HL-60 (cell line): ENCODE results near the gene SPC25.

Experiments used
- DNase-seq, 2 experiments: peaks; one replicate each; pipeline ENCODE4 v3.0.0-alpha.2; 2010 to 2020; ENCODE audit warnings: low read depth in 1 of 2, low spot score in 1 of 2
- H3K27ac ChIP-seq: fragments of 250-450 bp; sonication (Bioruptor Pico); replicated peaks from 2 replicates; pipeline ENCODE4 v1.5.1; 2020; ENCODE audit warnings: mild to moderate bottlenecking, moderate library complexity
- H3K27me3 ChIP-seq: fragments of 250-450 bp; sonication (Bioruptor Pico); 2 replicates; pipeline ENCODE4 v1.5.1; 2021; ENCODE audit warnings: mild to moderate bottlenecking, moderate library complexity; ENCODE audit not compliant: insufficient read depth, poor library complexity, severe bottlenecking
- H3K4me3 ChIP-seq: replicated peaks from 2 replicates; pipeline ENCODE4 v1.5.1; 2011; ENCODE audit warnings: mild to moderate bottlenecking, control low read depth, low read length; ENCODE audit not compliant: insufficient read depth
- CTCF ChIP-seq: IDR thresholded peaks from one replicate; pipeline ENCODE4 v1.5.1; 2011; ENCODE audit warnings: low read length, control low read depth, inconsistent platforms; ENCODE audit not compliant: insufficient read depth
- GABPA ChIP-seq: IDR thresholded peaks from 2 replicates; pipeline ENCODE4 v1.6.1; 2012; ENCODE audit warnings: low read depth
- POLR2AphosphoS5 ChIP-seq: IDR thresholded peaks from 2 replicates; pipeline ENCODE4 v1.6.1; 2012; ENCODE audit warnings: low read depth
- REST ChIP-seq: IDR thresholded peaks from 2 replicates; pipeline ENCODE4 v1.6.1; 2012; ENCODE audit warnings: low read depth; ENCODE audit not compliant: insufficient replicate concordance
- SPI1 ChIP-seq: IDR thresholded peaks from 2 replicates; pipeline ENCODE4 v1.6.1; 2012; ENCODE audit warnings: low read depth, mild to moderate bottlenecking, borderline replicate concordance

Gene SPC25

GRCh38 chr2:168896783-168897182 lies 6.6 kb upstream of the SPC25 start:
- Histone ChIP-seq H3K27me3 (no peaks in the 10 kb centered on the region), H3K27ac (no peak overlapping the region), H3K4me3 (no peak overlapping the region)
- TF ChIP-seq CTCF (no peak), POLR2AphosphoS5 (no peak), SPI1 (no peak; the same call in 1 of the 2 replicates), GABPA (no peak), REST (no peak)
- DNase-seq = peak; percentile 3 to 40

- TF ChIP-seq POLR2AphosphoS5 (no peak), CTCF (no peak), REST (no peak), SPI1 (no peak), GABPA (no peak)
- H3K27ac ChIP-seq = no peak overlapping the region
- H3K27me3 ChIP-seq = no peaks in the 10 kb centered on the region
- no peak overlapping the region for H3K4me3 ChIP-seq
- no peak for DNase-seq
Measured at GRCh38 chr2:168895771-168896170, 5.5 kb upstream of the SPC25 start.

GRCh38 chr2:168894720-168895119 lies 4.5 kb upstream of the SPC25 start:
- no peak for DNase-seq
- H3K27ac ChIP-seq = no peak overlapping the region
- H3K4me3 ChIP-seq = no peak overlapping the region
- H3K27me3 ChIP-seq = no peaks in the 10 kb centered on the region
- TF ChIP-seq GABPA = no peak
- no peak for TF ChIP-seq POLR2AphosphoS5
- TF ChIP-seq SPI1 = no peak
- TF ChIP-seq REST = no peak
- no peak for TF ChIP-seq CTCF
